Upper lobe of left lung (tissue), 6 donors: ENCODE results near the gene STON2. TPM values are rescaled to one million over a fixed set of nuclear protein-coding genes. Genes with fewer than 3 reads are reported as not detected.
A peak's percentile ranks its signal among the peaks of the same experiment; 100 is the strongest.

Source experiments
- ATAC-seq, 2 donors: fragments of 200-7000 bp; cut with Tn5 transposase; one replicate each; pipeline ENCODE4 v1.9.1; 2022; ENCODE audit warnings: mild to moderate bottlenecking in 2 of 2, moderate library complexity in 2 of 2; ENCODE audit not compliant: low FRiP score in 2 of 2
- DNase-seq, 2 donors: peaks; one replicate each; pipeline ENCODE4 v3.0.0-alpha.2; 2019 to 2020
- H3K27ac ChIP-seq, 4 donors: fragments of 200-600 bp; sonication (generic); one replicate each; pipeline ENCODE4 v1.5.1; 2016 to 2019
- H3K27me3 ChIP-seq, 4 donors: fragments of 200-600 bp; sonication (generic); one replicate each; pipeline ENCODE4 v1.5.1; 2017 to 2019
- H3K36me3 ChIP-seq, 4 donors: fragments of 200-600 bp; sonication (generic); one replicate each; pipeline ENCODE4 v1.5.1; 2016 to 2019
- H3K4me1 ChIP-seq, 4 donors: fragments of 200-600 bp; sonication (generic); one replicate each; pipeline ENCODE4 v1.5.1; 2018 to 2019
- H3K4me3 ChIP-seq, 4 donors: fragments of 200-600 bp; sonication (generic); one replicate each; pipeline ENCODE4 v1.5.1; 2017 to 2019; ENCODE audit warnings: mild to moderate bottlenecking in 2 of 4, moderate library complexity in 1 of 4
- H3K9me3 ChIP-seq, 4 donors: fragments of 200-600 bp; sonication (generic); one replicate each; pipeline ENCODE4 v1.5.1; 2018 to 2019
- CTCF ChIP-seq, 6 experiments: fragments of 450-650 bp in 4 of 6; fragments of 200-600 bp in 2 of 6; sonication (generic) in 2 of 6; IDR thresholded peaks; one replicate each; pipeline ENCODE4 v1.5.1; 2016 to 2019; ENCODE audit warnings: antibody characterized with exemption in 6 of 6
- EP300 ChIP-seq, 4 donors: sonication (generic); formaldehyde crosslinking; IDR thresholded peaks; one replicate each; pipeline ENCODE4 v1.5.1; 2017; ENCODE audit warnings: antibody characterized with exemption in 4 of 4, control low read depth in 2 of 4
- POLR2A ChIP-seq, 4 donors: fragments of 450-650 bp; IDR thresholded peaks; one replicate each; pipeline ENCODE4 v1.5.1; 2016 to 2017; ENCODE audit warnings: antibody characterized with exemption in 4 of 4, mild to moderate bottlenecking in 2 of 4
- POLR2AphosphoS5 ChIP-seq, 2 donors: sonication (generic); formaldehyde crosslinking; IDR thresholded peaks; one replicate each; pipeline ENCODE4 v1.5.1; 2017; ENCODE audit warnings: antibody characterized with exemption in 2 of 2
- WGBS, 2 donors: methylation state at CpG; one replicate each; pipeline ENCODE4 v1.1.5; 2017 to 2018; 5-methylcytosine and 5-hydroxymethylcytosine counted together
- total RNA-seq, 6 donors: library from RNA; depleted of rRNA in 4 of 6; stranded (reverse); fragments of >200 nt in 4 of 6; gene quantifications; one replicate each; pipeline versions ENCODE4 v1.1.0 to v1.2.1, GENCODE V29; 2016 to 2021
- donor health status: DM: no; HTN: no; CAD: no; lungs with moderate emphysema.
- donor health status: DM: no; HTN: yes; CAD: no; lungs with severe emphysema.

The STON2 gene
- total RNA-seq, 6 donors from 2014 or later, result 22.3 to 34.8 (median 26.7) TPM

GRCh38 chr14:81336009-81336408 is 64.1 kb downstream of the STON2 start:
- no peak overlapping the region for H3K27ac ChIP-seq
- no peaks in the 10 kb centered on the region for H3K36me3 ChIP-seq
- ATAC-seq (no peak), DNase-seq (no peak)
- TF ChIP-seq CTCF (IDR thresholded peaks at IDR 0.05), result no peak
- H3K4me3 ChIP-seq, result no peak overlapping the region
- WGBS, 2 donors, result 89% methylated on average over 3 of the region's 3 CpGs
- no peaks in the 10 kb centered on the region for H3K9me3 ChIP-seq
- H3K27me3 ChIP-seq, result no peaks in the 10 kb centered on the region
- no peaks in the 10 kb centered on the region for H3K4me1 ChIP-seq

GRCh38 chr14:81332725-81333124 is 67.4 kb downstream of the STON2 start:
- WGBS, 2 donors, result 97 to 100% methylated on average over 1 of the region's 1 CpG
- no peak overlapping the region for H3K4me3 ChIP-seq
- no peaks in the 10 kb centered on the region for H3K9me3 ChIP-seq
- no peaks in the 10 kb centered on the region for H3K4me1 ChIP-seq
- TF ChIP-seq POLR2AphosphoS5 (IDR thresholded peaks at IDR 0.05) (no peak), CTCF (IDR thresholded peaks at IDR 0.05) (no peak), POLR2A (IDR thresholded peaks at IDR 0.05) (no peak), EP300 (IDR thresholded peaks at IDR 0.05) (no peak)
- ATAC-seq (no peak), DNase-seq (no peak)
- H3K27ac ChIP-seq, result no peak overlapping the region
- H3K27me3 ChIP-seq, result no peaks in the 10 kb centered on the region
- H3K36me3 ChIP-seq, result no peaks in the 10 kb centered on the region

- no peak overlapping the region for H3K4me3 ChIP-seq
- TF ChIP-seq POLR2A (IDR thresholded peaks at IDR 0.05), result no peak
- TF ChIP-seq POLR2AphosphoS5 (IDR thresholded peaks at IDR 0.05), result no peak
- TF ChIP-seq CTCF (IDR thresholded peaks at IDR 0.05), result no peak
- TF ChIP-seq EP300 (IDR thresholded peaks at IDR 0.05), result no peak
- H3K27ac ChIP-seq, result no peak overlapping the region
- no peaks in the 10 kb centered on the region for H3K4me1 ChIP-seq
- H3K9me3 ChIP-seq, result no peaks in the 10 kb centered on the region
- peak in 1 of 2 donors; percentile 40 for ATAC-seq
- WGBS, 2 donors, result 65 to 71% methylated on average over 4 of the region's 4 CpGs
- H3K27me3 ChIP-seq, result no peaks in the 10 kb centered on the region
- H3K36me3 ChIP-seq, result no peaks in the 10 kb centered on the region
- no peak for DNase-seq
Observed at GRCh38 chr14:81331229-81332021, 68.7 kb downstream of the STON2 start.

GRCh38 chr14:81330619-81331122 is 69.5 kb downstream of the STON2 start:
- Histone ChIP-seq H3K36me3 (no peaks in the 10 kb centered on the region), H3K27me3 (no peaks in the 10 kb centered on the region), H3K9me3 (no peaks in the 10 kb centered on the region), H3K27ac (no peak overlapping the region), H3K4me3 (no peak overlapping the region), H3K4me1 (no peaks in the 10 kb centered on the region)
- peak in 1 of 2 donors; percentile 56 for ATAC-seq
- 60 to 68% methylated on average over 3 of the region's 3 CpGs for WGBS, 2 donors
- no peak for DNase-seq
- TF ChIP-seq POLR2AphosphoS5 (IDR thresholded peaks at IDR 0.05) (no peak), EP300 (IDR thresholded peaks at IDR 0.05) (no peak), POLR2A (IDR thresholded peaks at IDR 0.05) (no peak), CTCF (IDR thresholded peaks at IDR 0.05) (no peak)
